Epithelial cell of proximal tubule (primary cell): ENCODE results near the gene GTPBP2. TPM values are rescaled to one million over a fixed set of nuclear protein-coding genes. Genes with fewer than 3 reads are reported as not detected.

Experiments
- DNase-seq: peaks from one replicate; pipeline ENCODE4 v3.0.0-alpha.2; 2011; ENCODE audit warnings: low read depth
- H3K4me3 ChIP-seq: 2 replicates; pipeline ENCODE4 v1.5.1; 2011; ENCODE audit warnings: low read depth, mild to moderate bottlenecking, low read length
- total RNA-seq: library from RNA; depleted of rRNA; stranded (reverse); fragments of >200 nt; gene quantifications from 2 replicates; pipeline ENCODE4 v1.2.3, GENCODE V29; 2015
- TF ChIP-seq, protein P1 (sequence below): conservative IDR thresholded peaks from 2 replicates; pipeline ENCODE4 v1.5.1; 2012; ENCODE audit warnings: low read depth, mild to moderate bottlenecking, low read length

Gene GTPBP2
- total RNA-seq, 1 donor from 2014 or later, result 85.6 TPM

DNA sequence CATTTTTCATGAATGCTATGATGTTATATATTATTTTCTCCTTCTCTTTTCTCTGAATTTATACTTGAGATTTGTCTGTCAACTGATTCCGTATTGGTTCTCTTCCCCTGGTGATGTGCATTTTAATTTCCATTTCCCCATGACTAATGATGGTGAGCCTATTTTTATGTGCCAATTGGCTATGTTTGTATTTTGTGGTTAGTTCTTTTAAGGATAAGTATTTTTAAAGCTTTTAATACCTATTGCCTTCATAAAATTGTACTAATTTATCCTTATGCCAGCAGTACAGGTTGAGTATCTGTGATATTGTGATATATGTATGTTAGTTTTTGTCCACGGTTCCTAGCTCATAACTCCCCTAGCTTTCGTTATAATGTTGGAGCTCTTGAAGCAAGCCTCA, 50.3 kb downstream of the GTPBP2 start:
- TF ChIP-seq, protein P1, sequence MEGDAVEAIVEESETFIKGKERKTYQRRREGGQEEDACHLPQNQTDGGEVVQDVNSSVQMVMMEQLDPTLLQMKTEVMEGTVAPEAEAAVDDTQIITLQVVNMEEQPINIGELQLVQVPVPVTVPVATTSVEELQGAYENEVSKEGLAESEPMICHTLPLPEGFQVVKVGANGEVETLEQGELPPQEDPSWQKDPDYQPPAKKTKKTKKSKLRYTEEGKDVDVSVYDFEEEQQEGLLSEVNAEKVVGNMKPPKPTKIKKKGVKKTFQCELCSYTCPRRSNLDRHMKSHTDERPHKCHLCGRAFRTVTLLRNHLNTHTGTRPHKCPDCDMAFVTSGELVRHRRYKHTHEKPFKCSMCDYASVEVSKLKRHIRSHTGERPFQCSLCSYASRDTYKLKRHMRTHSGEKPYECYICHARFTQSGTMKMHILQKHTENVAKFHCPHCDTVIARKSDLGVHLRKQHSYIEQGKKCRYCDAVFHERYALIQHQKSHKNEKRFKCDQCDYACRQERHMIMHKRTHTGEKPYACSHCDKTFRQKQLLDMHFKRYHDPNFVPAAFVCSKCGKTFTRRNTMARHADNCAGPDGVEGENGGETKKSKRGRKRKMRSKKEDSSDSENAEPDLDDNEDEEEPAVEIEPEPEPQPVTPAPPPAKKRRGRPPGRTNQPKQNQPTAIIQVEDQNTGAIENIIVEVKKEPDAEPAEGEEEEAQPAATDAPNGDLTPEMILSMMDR, result no peak
- DNase-seq, result no peak
- H3K4me3 ChIP-seq, result peak overlapping the region; percentile 9

DNA sequence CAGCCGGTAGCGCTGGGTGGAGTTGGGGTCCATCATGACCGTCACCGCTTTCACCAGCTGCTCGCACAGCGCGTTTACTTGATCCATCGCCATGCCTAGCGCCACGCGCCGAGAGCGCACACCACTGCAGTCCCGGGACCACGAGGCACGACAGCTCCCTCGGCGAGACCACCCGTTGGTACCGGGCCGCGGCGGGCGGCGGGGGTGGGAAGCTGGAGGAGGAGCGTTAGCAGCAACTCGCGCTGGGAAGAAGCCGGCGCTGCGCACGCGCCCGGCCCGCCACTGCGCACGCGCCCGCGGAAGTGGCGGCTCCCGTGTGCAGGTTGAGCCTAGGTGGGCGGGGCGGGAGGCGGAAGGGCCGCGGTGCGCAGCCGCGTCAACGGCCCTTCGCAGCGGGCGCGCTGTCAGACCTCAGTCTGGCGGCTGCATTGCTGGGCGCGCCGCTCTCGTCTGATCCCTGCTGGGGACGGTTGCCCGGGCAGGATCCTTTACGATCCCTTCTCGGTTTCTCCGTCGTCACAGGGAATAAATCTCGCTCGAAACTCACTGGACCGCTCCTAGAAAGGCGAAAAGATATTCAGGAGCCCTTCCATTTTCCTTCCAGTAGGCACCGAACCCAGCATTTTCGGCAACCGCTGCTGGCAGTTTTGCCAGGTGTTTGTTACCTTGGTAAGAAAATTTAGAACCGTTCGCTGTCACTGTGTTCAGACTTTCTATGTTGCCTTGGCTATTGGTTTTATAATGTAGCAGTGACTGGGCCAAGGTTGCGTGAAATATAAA, 53.1 kb downstream of the GTPBP2 start, which contains the start of the genes POLH and XPO5:
POLH (plus strand) TSS at position 414 of the 780 bp plus-strand sequence. CDS start 6,135 bp downstream, outside the sequence.
XPO5 (minus strand) TSS at position 267 of the 780 bp plus-strand sequence; CDS start at position 93, 174 bp downstream.
- TF ChIP-seq, protein P1, result peak; percentile 37
- no peak for DNase-seq
- H3K4me3 ChIP-seq, result peak within 1 kb of the TSS; percentile 98

DNA sequence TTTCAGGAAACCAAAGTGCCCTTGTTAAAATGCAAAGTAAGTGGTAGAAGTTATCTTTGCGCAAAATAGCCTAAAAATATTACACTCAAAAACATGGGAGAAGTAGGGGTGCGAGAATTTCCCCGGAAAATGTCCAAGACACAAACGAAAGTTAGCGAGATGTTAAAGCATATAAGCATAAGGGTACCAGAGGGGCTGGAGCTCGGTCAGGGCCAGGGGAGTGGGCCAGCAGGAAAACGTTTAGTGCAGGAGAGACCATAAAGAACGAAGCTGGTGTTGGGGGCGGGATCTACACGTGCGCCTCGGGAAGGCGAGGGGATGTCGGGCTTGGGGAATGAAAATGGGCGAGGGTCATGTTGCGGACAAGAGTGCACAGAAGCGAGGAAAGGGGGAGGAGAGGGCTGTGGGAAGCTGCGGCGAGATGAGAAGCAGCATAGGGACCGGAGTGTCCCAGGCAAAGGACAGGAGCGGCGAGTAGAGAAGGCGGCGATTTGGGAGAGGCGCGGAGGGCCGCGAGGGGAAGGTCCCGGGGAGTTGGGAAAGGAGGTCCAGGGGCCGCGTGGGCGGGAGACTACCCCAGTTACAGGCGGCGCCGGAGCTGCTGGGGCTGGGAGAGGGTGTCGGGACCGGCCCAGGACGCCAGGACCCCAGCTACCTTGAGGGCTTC, 53.8 kb downstream of the GTPBP2 start:
- DNase-seq, result no peak
- TF ChIP-seq, protein P1, result no peak
- peak overlapping the region; percentile 98 for H3K4me3 ChIP-seq

DNA sequence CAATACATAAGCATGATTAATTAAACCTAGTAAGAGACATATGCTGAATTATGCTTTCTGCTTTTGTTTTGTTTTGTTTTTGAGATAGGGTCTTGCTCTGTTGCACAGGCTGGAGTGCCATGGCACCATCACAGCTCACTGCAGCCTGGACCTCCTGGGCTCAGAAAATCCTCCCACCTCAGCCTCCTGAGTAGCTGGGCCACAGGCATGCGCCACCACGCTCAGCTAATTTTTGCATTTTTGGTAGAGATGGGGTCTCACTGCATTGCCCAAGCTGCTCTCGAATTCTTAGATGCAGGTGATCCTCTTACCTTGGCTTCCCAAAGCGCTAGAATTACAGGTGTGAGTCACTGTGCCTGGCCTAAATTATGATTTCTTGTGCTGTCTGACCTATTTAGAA, 57.0 kb downstream of the GTPBP2 start:
- TF ChIP-seq, protein P1, result no peak
- no peak for DNase-seq
- no peak overlapping the region for H3K4me3 ChIP-seq

DNA sequence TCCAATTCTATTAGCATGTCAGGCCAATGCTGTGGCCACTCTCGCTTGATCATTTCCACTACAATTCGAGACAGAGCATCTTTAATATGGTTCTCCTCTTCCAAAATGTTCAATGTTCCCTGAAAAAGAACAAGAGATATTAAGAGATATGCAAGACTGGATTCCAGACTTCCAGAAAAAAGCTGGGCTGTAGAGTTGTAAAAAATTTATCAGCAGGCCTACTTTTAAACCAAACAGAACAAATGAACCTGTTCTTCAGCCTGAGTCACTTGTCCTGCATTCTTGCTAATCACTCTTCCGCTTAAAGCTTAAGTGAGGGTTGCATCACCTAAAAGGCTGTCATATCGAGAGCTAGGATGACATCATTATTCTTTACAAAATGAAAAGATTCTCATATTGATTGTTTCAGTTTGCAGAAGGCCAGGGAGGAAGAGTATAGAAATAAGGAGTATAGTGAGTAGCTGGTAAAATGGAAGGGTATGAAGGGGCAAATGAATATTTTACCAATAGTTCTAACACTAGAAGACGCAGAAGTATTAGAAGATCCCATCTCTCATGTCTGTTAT, 58.1 kb downstream of the GTPBP2 start:
- DNase-seq, result peak; percentile 91
- TF ChIP-seq, protein P1, result no peak

More for the DNA sequence above, 58.1 kb downstream of the GTPBP2 start:
- H3K4me3 ChIP-seq, result no peak overlapping the region

Other genes with a start within 250 kb of the GTPBP2 start
- gene ABCC10, start 201.7 kb downstream of the GTPBP2 start, total RNA-seq, result 10.6 and 19.6 TPM in 2 replicates
- gene DLK2, start 173.7 kb downstream of the GTPBP2 start, total RNA-seq, result 0.12 and 0.29 TPM in 2 replicates
- 17.8 and 18.3 TPM in 2 replicates for gene TJAP1, start 151.7 kb downstream of the GTPBP2 start, total RNA-seq
- not detected in 2 replicates for gene LRRC73, start 118.9 kb downstream of the GTPBP2 start, total RNA-seq
- 77.7 and 96.9 TPM in 2 replicates for gene YIPF3, start 112.3 kb downstream of the GTPBP2 start, total RNA-seq
- 37.6 and 40.7 TPM in 2 replicates for gene POLR1C, start 112.2 kb downstream of the GTPBP2 start, total RNA-seq
- gene XPO5, start 53.2 kb downstream of the GTPBP2 start, total RNA-seq, result 33.5 and 35.7 TPM in 2 replicates
- gene POLH, start 53.1 kb downstream of the GTPBP2 start, total RNA-seq, result 19.7 and 57.8 TPM in 2 replicates
- gene MAD2L1BP, start 6.6 kb upstream of the GTPBP2 start, total RNA-seq, result 41.8 and 60.3 TPM in 2 replicates
- gene RSPH9, start 15.8 kb upstream of the GTPBP2 start, total RNA-seq, result 0.14 TPM in 1 of 2 replicates, not detected in the other
- 56.4 and 68.9 TPM in 2 replicates for gene MRPS18A, start 58.5 kb upstream of the GTPBP2 start, total RNA-seq
- gene VEGFA, start 140.9 kb upstream of the GTPBP2 start, total RNA-seq, result 103 and 120 TPM in 2 replicates